ENCODE results near the gene DTYMK. TPM values are rescaled to one million over a fixed set of nuclear protein-coding genes. Genes with fewer than 3 reads are reported as not detected.
A peak's percentile ranks its signal among the peaks of the same experiment; 100 is the strongest.

Gene DTYMK
- polyA plus RNA-seq, 1 experiment = 28.4 TPM

DNA sequence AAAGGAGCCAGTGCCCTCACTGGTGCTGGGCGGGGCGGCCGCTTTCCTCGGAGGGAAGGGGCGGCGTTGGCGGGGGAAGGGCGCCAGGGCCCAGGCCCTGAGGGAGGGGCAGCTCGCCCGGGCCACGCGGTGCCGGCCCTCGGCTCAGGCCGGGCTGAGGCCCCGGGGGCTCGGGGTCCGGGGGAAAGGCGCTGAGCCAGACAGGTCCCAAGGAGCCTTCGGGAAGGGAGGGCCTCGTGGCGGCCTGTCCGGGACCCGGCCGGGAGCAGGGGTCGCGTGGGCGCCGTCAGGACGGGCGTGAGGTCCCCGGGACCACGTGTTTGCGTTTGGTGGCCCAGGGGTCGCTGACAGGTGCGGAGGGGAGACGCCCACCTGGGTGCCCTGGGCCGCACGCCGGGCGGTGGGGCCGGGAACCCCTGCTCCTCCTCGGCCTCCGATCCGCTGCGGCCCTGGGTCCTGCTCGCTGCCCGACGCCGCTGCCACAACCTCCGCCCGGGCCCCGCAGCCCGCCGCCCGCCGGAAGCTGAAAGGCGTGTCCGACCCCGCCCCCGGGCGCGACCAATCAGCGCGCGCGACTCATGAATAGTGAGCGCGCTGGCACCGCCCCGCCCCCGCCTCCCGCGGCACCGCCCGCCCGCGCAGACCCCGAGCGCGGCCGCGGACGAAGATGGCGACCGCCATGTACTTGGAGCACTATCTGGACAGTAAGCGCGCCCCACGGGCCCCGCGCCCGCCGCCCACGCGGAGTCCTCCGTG is 15.0 kb upstream of the DTYMK start, which contains the start of gene ING5:
TSS of gene ING5 (plus strand) at position 641 of the 756 bp plus-strand sequence. CDS start at position 668, 27 bp downstream.
- peak; percentile 71 for DNase-seq (ENCODE audit: low read depth, low spot score)
- TF ChIP-seq, protein P1, sequence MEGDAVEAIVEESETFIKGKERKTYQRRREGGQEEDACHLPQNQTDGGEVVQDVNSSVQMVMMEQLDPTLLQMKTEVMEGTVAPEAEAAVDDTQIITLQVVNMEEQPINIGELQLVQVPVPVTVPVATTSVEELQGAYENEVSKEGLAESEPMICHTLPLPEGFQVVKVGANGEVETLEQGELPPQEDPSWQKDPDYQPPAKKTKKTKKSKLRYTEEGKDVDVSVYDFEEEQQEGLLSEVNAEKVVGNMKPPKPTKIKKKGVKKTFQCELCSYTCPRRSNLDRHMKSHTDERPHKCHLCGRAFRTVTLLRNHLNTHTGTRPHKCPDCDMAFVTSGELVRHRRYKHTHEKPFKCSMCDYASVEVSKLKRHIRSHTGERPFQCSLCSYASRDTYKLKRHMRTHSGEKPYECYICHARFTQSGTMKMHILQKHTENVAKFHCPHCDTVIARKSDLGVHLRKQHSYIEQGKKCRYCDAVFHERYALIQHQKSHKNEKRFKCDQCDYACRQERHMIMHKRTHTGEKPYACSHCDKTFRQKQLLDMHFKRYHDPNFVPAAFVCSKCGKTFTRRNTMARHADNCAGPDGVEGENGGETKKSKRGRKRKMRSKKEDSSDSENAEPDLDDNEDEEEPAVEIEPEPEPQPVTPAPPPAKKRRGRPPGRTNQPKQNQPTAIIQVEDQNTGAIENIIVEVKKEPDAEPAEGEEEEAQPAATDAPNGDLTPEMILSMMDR (IDR thresholded peaks at IDR 0.05; ENCODE audit: low read depth, low read length) = no peak
- peak within 1 kb of the TSS; percentile 80 for H3K4me3 ChIP-seq (ENCODE audit: low read depth, low read length)
- POLR2A ChIA-PET = interaction anchor here (1.0 to 3.5 kb wide), 5 partner anchors 9 to 34 kb away, joined by 5 to 41 read pairs (median 17); partner anchors contain the start of genes D2HGDH and DTYMK
- H3K27me3 ChIP-seq (ENCODE audit: control insufficient read depth, insufficient read depth, low read length) = no peaks in the 10 kb centered on the region
- CTCF ChIA-PET = interaction anchor here (0.6 to 1.9 kb wide), 3 partner anchors 13 to 193 kb away, joined by 3 to 9 read pairs (median 4); partner anchors contain the start of gene STK25
- H3K27ac ChIP-seq (ENCODE audit: low read depth, low read length) = peak within 1 kb of the TSS; percentile 39
- peaks cover 7% of the 10 kb centered on the region for H3K9me3 ChIP-seq (ENCODE audit: control insufficient read depth, insufficient read depth, low read length)

DNA sequence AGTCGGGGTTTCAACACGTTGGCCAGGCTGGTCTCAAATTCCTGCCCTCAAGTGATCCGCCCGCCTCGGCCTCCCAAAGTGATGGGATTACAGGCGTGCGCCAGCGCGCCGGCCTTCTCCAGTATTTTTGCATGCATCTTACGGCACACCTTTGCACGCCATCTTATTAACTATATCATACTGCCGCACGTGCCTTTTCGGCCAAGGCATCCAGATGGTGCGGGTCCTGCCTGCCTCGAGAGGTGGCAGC is 14.5 kb upstream of the DTYMK start:
- peak; percentile 21 for DNase-seq (ENCODE audit: low read depth, low spot score)
- no peak overlapping the region for H3K27ac ChIP-seq (ENCODE audit: low read depth, low read length)
- CTCF ChIA-PET = interaction anchor here (0.7 kb wide), 1 partner anchor 184 kb away, joined by 4 read pairs; no protein-coding TSS in a partner anchor

DNA sequence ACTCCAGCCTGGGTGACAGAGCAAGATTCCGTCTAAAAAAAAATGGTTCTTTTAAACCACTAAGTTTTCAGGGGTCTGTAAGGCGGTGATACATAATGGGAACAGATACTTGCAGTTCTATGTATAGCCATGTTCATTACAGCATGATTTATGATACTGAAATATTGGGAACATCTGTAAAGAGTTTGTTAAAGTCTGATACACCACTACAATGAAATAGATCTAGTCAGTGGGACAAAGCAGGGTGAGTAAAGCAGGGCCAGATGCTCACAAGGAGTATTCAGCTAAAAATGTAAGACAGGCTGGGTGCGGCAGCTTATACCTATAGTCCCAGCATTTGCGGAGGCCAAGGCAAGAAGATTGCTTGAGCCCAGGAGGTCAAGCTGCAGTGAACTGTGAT is 9.0 kb upstream of the DTYMK start:
- CTCF ChIA-PET = no interaction called here
- TF ChIP-seq, protein P1 (IDR thresholded peaks at IDR 0.05; ENCODE audit: low read depth, low read length) = no peak

More for the DNA sequence above, 14.5 kb upstream of the DTYMK start:
- Histone ChIP-seq H3K27me3 (ENCODE audit: control insufficient read depth, insufficient read depth, low read length) (no peaks in the 10 kb centered on the region), H3K4me3 (ENCODE audit: low read depth, low read length) (peak overlapping the region; percentile 74), H3K9me3 (ENCODE audit: control insufficient read depth, insufficient read depth, low read length) (peaks cover 2% of the 10 kb centered on the region)
- POLR2A ChIA-PET = interaction anchor here (1.0 to 3.5 kb wide), 5 partner anchors 9 to 34 kb away, joined by 5 to 41 read pairs (median 17); partner anchors contain the start of genes D2HGDH and DTYMK
- TF ChIP-seq, protein P1 (IDR thresholded peaks at IDR 0.05; ENCODE audit: low read depth, low read length) = peak; percentile 28; the same call in 1 of the 2 replicates

DNA sequence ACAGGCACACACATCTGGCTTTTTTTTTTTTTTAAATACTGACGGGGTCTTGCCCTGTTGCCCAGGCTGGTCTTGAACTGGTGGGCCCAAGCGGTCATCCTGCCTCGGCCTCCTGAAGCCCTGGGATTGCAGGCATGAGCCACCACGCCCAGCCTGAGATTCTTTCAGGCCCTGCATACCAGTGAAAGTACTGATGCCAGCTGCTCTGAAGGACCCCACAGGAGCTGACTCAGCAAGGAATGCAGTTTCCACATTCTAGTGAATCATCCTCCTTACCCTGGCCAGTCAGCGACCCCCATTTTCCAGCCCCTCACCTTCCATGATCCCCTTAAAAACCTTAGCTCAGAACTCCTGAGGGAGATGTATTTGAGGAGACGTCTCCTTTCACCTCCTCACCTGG is 5.8 kb upstream of the DTYMK start:
- CTCF ChIA-PET = no interaction called here
- POLR2A ChIA-PET = interaction anchor here (0.7 to 1.8 kb wide), 3 partner anchors 9 to 377 kb away, joined by 4 to 20 read pairs (median 8); partner anchors contain the start of gene ING5
- H3K27ac ChIP-seq (ENCODE audit: low read depth, low read length) = peak overlapping the region; percentile 70
- DNase-seq (ENCODE audit: low read depth, low spot score) = peak; percentile 72
- no peak overlapping the region for H3K4me3 ChIP-seq (ENCODE audit: low read depth, low read length)
- H3K9me3 ChIP-seq (ENCODE audit: control insufficient read depth, insufficient read depth, low read length) = no peaks in the 10 kb centered on the region
- H3K27me3 ChIP-seq (ENCODE audit: control insufficient read depth, insufficient read depth, low read length) = no peaks in the 10 kb centered on the region
- TF ChIP-seq, protein P1 (IDR thresholded peaks at IDR 0.05; ENCODE audit: low read depth, low read length) = no peak

More for the DNA sequence above, 9.0 kb upstream of the DTYMK start:
- POLR2A ChIA-PET = no interaction called here
- H3K27ac ChIP-seq (ENCODE audit: low read depth, low read length) = no peak overlapping the region
- no peaks in the 10 kb centered on the region for H3K9me3 ChIP-seq (ENCODE audit: control insufficient read depth, insufficient read depth, low read length)
- no peaks in the 10 kb centered on the region for H3K27me3 ChIP-seq (ENCODE audit: control insufficient read depth, insufficient read depth, low read length)
- H3K4me3 ChIP-seq (ENCODE audit: low read depth, low read length) = no peak overlapping the region
- DNase-seq (ENCODE audit: low read depth, low spot score) = no peak

DNA sequence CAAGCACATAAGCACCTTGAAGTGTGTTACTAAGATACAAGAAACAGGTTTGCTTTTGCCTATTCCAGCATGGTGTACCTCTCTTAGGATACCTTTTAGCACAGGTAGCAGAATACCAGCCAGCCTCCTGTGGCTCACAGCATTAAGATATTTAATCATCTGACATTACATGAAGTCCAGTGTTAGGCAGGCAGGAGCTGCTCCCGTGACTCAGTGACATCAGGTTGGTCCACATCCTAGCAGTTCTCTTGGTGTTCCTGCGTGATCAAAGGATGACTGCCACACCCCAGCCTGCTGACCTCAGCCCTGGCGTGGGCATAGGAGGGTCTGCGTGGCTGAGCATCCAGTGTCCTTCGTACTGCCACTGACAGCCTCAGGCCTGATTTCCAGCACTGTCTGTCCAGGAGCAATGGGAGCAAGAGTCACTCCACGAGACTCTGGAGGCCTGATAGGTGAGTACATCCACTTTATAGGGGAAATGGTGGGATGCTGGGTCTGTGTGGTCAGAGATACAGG is 3.6 kb upstream of the DTYMK start:
- DNase-seq (ENCODE audit: low read depth, low spot score) = no peak
- no peaks in the 10 kb centered on the region; the same call in 1 of the 2 replicates for H3K9me3 ChIP-seq (ENCODE audit: control insufficient read depth, insufficient read depth, low read length)
- POLR2A ChIA-PET = no interaction called here
- TF ChIP-seq, protein P1 (IDR thresholded peaks at IDR 0.05; ENCODE audit: low read depth, low read length) = no peak
- no peaks in the 10 kb centered on the region for H3K27me3 ChIP-seq (ENCODE audit: control insufficient read depth, insufficient read depth, low read length)
- H3K27ac ChIP-seq (ENCODE audit: low read depth, low read length) = no peak overlapping the region
- H3K4me3 ChIP-seq (ENCODE audit: low read depth, low read length) = no peak overlapping the region
- CTCF ChIA-PET = no interaction called here

Data from AG04450 (cell line).